ENCODE results near the gene OR8G5.

GRCh38 chr11:124222407-124222806 lies 33.8 kb upstream of the OR8G5 start:
- no peak for TF ChIP-seq CTCF (IDR thresholded peaks at IDR 0.05; ENCODE audit: poor library complexity)
- TF ChIP-seq EZH2 (IDR thresholded peaks at IDR 0.05; ENCODE audit: borderline replicate concordance): no peak
